Daoy (cell line): ENCODE measurements around the gene ACY1. TPM values are rescaled to one million over a fixed set of nuclear protein-coding genes. Genes with fewer than 3 reads are reported as not detected.

ENCODE experiments used
- DNase-seq: peaks from one replicate; pipeline ENCODE4 v3.0.0-alpha.2; 2015; ENCODE audit warnings: low read depth
- total RNA-seq: library from RNA; depleted of rRNA; stranded (reverse); fragments of >200 nt; shearing (Covaris generic); gene quantifications from 2 replicates; pipeline ENCODE4 v1.2.3, GENCODE V29; 2014

The ACY1 gene
- total RNA-seq, 1 experiment from 2014 or later, result 15.9 TPM

DNA sequence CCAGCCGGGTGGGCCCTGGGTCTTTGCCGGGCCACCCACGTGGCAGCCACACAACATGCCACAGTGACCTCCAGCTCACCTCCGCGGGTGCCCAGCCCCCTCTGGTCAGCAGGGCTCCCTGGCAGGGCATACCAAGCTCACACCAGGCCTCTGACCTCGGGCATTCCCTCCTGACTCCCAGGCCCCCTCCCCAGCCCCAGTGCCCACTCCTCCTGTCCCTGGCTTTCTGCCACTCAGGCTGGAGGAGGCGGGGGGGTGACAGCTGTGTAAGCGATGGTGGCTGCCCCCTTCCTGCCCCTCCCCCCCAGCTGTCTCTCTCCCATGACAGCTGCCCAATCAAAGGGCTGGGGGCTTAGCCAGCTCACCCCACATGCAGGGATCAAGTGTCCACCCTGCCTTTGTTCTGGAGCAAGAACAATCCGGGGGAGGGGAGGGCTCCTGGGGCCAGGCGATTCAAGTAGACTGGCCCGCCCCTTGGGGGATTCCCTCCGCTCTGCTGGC lies 19.3 kb upstream of the ACY1 start:
- DNase-seq, result no peak

DNA sequence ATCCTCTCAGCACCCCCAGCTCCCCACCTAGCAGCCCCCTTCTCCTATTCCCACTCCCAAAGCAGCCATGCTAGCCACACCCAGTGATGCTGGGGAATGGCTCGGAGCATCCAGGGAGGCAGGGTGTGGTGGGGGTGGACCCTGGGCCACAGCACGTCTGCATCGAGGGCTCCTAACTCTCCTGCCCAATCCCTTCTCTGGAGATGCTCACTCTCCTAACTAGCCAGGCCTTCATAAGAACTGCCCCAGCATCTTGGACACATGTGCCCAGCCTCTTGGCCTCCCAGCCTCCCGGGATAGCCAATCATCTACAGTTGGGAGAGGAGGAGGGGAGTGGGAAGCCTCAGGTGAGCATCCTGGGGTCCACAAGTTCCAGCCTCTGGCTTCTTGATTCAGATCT lies 18.8 kb upstream of the ACY1 start:
- DNase-seq, result no peak

- DNase-seq, result no peak
Observed at GRCh38 chr3:51966016-51966415, 17.3 kb upstream of the ACY1 start.

GRCh38 chr3:51966486-51966885 lies 16.8 kb upstream of the ACY1 start:
- no peak for DNase-seq

DNA sequence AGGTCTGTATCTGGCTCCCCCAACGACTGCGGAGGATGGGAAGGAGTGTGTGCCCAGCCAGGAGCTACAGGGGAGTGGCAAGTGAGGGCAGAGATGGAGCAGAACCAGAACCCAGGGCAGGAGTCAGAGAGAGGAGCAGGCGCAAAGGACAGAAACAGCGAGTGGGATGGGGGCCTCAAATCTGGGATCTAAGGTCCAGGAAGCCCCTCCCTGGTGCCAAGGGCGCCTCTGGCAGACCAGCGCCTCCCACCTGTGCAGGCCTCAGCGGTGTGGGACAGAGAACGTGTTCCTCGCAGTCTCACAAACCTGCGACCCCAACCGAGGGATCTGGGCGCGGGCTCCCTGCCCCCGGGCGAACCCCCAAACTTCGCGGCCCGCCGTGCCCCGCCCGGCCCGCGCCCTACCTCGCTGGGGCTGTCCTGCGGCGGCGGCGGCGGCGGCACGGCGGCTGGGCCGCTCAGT lies 16.4 kb upstream of the ACY1 start:
- DNase-seq, result no peak

DNA sequence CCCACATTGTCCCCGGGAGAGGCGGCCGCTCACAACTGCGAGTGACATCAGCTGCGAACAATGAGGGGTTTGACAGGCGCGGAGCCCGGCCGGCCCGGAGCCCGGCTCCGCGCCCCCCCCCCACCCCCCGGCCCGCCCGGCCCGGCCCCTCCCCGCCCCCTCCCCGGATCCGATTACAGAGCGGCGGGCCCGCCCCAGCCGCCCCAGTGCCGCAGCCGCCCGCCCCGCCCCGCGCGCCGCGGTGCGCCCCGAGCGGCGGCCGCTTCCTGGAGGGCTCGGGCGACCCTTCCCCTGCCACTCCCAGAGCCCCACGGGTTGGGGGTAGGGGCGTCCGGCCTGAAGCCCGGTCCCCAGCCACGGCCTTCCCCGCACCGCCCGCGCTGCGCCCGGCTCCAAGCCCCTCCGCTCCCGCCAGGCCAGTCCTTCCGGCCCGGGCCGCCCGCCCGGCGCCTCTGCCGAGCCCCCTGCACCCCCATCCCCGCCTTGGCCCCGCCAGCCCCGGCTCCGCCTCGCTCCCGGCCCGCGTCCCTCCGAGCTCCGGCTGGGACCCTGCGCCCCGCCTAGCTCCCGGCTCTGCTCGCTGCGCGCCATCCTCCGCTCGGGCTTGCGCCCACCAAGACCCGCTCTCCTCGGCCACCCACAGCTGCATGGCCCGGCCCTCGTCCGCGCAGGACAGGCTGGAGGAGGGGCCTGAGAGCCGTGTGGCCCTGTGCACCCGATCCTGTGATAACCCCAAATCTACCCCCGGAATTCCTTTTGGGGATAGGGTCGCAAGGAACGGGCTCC lies 15.8 kb upstream of the ACY1 start, which contains the start of gene PCBP4:
TSS of gene PCBP4 (minus strand) at position 71 of the 786 bp plus-strand sequence. CDS start 6,214 bp downstream, outside the sequence.
- DNase-seq, result peak; percentile 39

DNA sequence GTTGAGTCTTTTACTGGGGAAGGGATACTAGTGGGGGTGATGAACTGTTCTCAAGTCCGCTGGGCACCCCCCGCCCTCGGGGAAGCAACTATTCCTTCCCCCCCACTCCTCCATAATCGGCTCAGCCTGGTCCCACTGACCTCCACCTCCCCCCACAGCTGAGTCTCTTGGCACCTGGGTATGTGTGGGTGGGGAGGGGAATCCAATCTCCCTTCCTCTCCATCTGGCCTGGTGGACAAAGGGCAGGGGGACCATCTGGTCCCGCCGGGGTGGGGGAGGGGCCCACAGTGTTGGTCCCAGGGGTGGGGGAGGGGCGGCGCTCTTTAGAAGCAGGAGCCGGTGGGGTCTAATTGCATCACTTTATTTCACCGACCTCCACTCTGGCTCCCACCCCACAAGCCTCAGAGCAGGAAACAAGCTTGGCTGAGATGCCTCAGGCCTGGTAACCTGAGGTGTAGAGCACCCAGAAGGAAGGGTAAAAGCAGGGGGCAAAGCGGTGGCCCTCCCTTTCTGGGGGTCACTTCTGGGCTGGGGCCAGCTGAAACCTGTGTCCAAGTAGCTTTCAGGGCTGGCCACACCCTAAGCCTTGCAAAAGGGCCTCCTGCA lies 15.1 kb upstream of the ACY1 start:
- DNase-seq, result no peak

DNA sequence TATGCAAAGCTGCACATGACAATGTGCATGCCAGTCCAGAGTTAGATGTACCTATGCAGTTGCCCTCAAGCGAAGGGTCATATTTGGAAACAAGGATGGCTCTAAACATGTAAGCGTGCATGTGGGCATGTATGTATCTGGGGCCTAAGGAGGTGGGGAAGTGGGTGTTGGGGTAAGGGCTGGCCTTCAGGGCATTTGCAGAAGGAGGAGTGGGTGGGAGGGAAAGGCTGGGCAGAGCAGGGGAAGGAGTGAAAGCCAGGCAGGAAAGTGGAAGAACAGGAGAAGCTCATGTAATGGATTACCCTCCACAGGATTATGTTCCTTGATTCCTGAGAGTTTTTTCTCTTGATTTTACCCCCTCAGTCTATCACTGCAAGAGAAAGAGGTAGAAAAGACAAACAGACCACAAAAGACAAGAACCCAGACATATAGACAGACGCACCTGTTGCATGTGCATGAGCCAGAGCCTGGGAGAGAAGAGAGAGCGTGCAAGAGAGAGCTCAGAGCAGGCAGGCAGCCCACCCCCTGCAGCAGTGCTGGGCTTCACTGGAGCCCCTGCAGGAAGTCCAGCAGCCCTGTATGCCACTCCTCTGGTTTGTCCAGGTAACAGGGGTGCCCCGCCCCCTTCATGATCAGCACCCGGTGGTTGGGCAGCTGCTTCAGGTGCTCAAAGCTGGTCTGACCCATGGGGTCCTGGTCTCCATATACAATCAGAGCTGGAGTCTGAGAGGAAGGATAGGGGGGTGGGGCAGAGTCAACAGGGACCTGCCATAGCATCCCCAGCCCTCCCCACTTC lies 14.3 kb upstream of the ACY1 start:
- no peak for DNase-seq

DNA sequence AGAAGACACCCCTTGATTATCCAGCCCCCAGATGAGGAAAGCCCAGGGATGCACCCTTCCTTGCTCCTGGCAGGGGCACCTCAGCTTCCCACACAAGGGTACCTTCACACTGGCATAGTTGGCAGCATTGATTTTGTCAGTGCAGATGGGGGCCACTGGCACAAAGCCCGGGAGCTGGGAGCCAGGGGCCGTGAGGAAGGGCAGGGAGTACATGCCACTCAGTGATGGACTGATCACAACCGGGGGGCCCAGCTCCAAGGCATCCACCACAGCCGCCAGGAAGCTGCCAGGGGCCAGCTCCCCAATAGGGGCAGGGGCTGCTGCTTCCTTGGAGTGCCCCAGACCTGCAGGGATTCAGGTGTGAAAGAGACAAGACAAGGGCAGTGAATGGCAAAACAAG lies 13.5 kb upstream of the ACY1 start:
- DNase-seq, result no peak

GRCh38 chr3:51970606-51971300 lies 12.6 kb upstream of the ACY1 start:
- no peak for DNase-seq

- DNase-seq, result no peak
Observed at GRCh38 chr3:51971350-51971749, 12.0 kb upstream of the ACY1 start.

DNA sequence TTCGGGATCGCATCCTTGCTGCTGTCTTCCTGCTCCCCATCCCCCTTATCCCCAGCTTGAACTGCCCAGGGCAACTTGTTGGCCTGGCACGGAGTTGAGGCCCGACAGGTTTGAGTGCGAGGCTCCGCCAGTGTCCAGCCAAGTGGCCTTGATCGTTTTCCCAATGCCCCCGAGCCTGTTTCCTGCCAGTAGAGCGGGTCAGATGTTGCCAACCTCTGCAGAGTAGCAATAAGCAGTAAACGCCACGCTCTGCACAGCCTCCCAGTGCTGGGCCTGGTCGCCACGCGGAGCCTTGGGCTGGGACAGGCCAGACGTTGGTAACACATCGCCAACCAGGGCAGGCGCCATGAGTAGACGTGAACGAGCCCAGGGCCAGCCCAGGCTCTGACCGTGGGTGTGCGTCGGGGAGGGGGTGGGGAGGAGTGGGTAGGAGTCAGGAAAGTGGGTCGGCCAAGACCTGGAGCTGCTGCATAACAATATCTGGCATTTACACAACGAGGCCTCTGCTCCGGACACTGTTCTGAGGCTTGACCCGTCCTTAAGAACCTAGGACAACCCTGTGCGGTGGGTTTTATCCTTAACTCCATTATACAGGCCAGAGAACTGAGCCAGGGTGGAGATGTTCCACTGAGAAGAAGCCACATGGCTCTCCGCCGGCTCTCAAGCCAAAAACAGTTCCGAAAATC lies 8.9 kb upstream of the ACY1 start:
- no peak for DNase-seq

DNA sequence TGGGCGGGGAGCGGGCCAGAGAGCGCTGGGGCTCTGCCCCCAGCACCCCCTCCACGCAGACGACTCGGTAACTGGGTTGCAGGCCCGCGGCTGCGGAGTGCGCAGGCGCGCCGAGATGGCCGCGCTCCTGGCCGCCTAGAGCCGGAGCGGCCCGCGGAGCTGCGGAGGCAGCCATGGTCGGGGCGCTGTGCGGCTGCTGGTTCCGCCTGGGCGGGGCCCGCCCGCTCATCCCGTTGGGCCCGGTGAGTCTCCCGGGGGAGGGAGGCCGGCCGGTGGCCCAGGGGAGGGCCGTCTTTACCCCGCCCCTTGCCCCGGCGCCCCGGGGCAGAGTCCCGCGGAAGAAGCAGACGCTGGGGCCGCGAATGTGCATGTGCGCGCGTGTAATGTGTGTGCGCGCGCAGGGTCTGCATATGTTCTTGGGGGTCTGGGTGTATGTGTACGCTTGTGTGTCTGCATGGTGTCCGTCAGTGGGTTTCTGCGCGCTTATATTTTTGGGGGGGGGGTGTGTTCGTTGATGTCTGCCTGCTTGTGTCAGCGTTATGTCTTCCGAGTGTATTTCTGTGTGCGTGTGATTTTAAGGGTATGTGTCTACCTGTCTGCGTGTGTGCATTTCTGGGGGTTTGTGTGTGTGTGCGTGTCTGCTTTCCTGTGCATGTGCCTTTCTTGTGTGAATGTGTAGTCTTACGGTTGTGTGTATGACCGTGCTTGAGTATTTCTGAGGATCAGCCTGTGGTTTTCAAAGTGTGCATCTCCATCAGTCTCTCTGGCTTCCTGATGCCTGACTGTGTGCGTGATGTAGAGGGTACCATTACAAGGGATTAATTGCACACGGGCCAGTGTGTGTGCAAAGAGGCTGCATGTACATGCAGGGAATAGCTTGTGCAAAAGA lies 8.1 kb upstream of the ACY1 start, which contains the start of gene ABHD14A:
TSS of gene ABHD14A (plus strand) at position 102 of the 889 bp plus-strand sequence. CDS start at position 174, 72 bp downstream.
- DNase-seq, result peak; percentile 76

- peak; percentile 36 for DNase-seq
Observed at GRCh38 chr3:51975852-51976549, 7.3 kb upstream of the ACY1 start.

DNA sequence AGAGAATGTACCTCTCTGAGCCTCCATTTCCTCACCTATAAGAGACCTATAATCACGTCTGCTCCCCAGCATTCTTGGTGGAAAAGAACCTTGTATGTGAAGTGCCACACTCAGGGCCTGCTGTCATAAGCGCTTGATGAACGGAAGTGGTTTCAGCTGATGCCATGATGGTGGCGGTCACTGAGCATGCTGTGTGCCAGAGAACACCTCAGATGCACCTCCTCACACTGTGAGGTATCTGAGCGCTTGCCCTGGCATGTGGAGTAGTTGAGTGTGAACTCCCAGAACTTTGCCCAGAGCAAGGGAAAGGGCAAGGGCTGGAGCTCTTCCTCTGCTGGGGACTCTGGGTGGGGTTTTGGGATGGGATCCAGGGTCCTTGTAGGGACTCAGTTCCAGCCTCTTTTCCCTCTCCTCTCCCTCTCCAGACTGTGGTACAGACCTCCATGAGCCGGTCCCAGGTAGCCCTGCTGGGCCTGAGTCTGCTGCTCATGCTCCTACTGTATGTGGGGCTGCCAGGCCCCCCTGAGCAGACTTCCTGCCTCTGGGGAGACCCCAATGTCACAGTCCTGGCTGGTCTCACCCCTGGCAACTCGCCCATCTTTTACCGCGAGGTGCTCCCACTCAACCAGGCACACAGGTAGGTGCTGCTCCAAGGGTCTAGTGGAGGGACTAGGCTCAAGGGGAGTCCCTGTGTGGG lies 5.7 kb upstream of the ACY1 start:
- no peak for DNase-seq

- DNase-seq, result no peak
Observed at GRCh38 chr3:51978143-51978502, 5.2 kb upstream of the ACY1 start.

- DNase-seq, result no peak
Observed at GRCh38 chr3:51980253-51980652, 3.1 kb upstream of the ACY1 start.

- DNase-seq, result peak; percentile 62
Observed at GRCh38 chr3:51982352-51982837, 940 bp upstream of the ACY1 start.
